HCT116 (cell line): Measurements from ENCODE around the gene ZBTB38. TPM values are rescaled to one million over a fixed set of nuclear protein-coding genes. Genes with fewer than 3 reads are reported as not detected.

Experiments
- ATAC-seq: fragments of 200-7000 bp; cut with Tn5 transposase; 2 replicates; pipeline ENCODE4 v1.9.1; 2020; ENCODE audit warnings: mild to moderate bottlenecking, moderate library complexity
- BruUV-seq: library from RNA; stranded (reverse); fragments of 400-500 nt; replicated peaks from 2 replicates; lab custom pipeline; 2021; lab: Mats Ljungman, UMichigan
- CTCF ChIA-PET: fragments of 300-600 bp; sonication (Branson Sonifier 250); formaldehyde crosslinking; loops from one replicate; lab custom pipeline; 2021; ENCODE audit warnings: antibody characterized with exemption; lab: Charles Lee
- POLR2A ChIA-PET: fragments of 300-600, 350-600 bp; sonication (Branson Sonifier 250); formaldehyde crosslinking; loops from one replicate; lab custom pipeline; 2021; ENCODE audit warnings: antibody characterized with exemption; lab: Charles Lee
- RAD21 ChIA-PET, 2 experiments: fragments of 300-600 bp; sonication (Branson Sonifier 250); formaldehyde crosslinking; loops; one replicate each; lab custom pipeline; 2023; ENCODE audit warnings: low total read pairs in 2 of 2; ENCODE audit not compliant: uncharacterized antibody in 2 of 2, unreplicated experiment in 2 of 2, low non-redundant PET in 1 of 2; lab: Charles Lee
- DNase-seq: peaks from one replicate; pipeline ENCODE4 v3.0.0-alpha.2; 2010; ENCODE audit warnings: low read depth, low spot score
- H2AFZ ChIP-seq: fragments of 200-600 bp; shearing (Covaris generic), sonication (generic); 2 replicates; pipeline ENCODE4 v1.6.1; 2017; ENCODE audit warnings: low read depth, mixed run types, mixed read lengths, antibody characterized with exemption, low read length; ENCODE audit not compliant: poor library complexity, severe bottlenecking
- H3K27ac ChIP-seq: 2 replicates; pipeline ENCODE4 v1.5.1; 2012; ENCODE audit warnings: low read depth, low read length
- H3K27me3 ChIP-seq: fragments of 200-600 bp; sonication (generic); 2 replicates; pipeline ENCODE4 v1.6.1; 2016; ENCODE audit warnings: mixed run types, low read length, mixed read lengths; ENCODE audit not compliant: insufficient read depth
- H3K36me3 ChIP-seq, 2 experiments: fragments of 200-500 bp in 1 of 2; fragments of 200-600 bp in 1 of 2; sonication (Bioruptor generic) in 1 of 2; sonication (generic) in 1 of 2; 2 replicates each; pipeline versions ENCODE4 v1.5.1 to v1.6.1; 2014 to 2016; ENCODE audit warnings: low read length in 2 of 2, inconsistent platforms in 1 of 2, mixed read lengths in 1 of 2, mixed run types in 1 of 2; ENCODE audit not compliant: insufficient read depth in 2 of 2, control insufficient read depth in 1 of 2
- H3K4me1 ChIP-seq, 2 experiments: fragments of 200-600 bp in 1 of 2; sonication (generic) in 1 of 2; 2 replicates each; pipeline versions ENCODE4 v1.5.1 to v1.6.1; 2012 to 2017; ENCODE audit warnings: low read length in 2 of 2, inconsistent platforms in 1 of 2, mild to moderate bottlenecking in 1 of 2, mixed read lengths in 1 of 2, mixed run types in 1 of 2, moderate library complexity in 1 of 2; ENCODE audit not compliant: insufficient read depth in 2 of 2, control insufficient read depth in 1 of 2
- H3K4me2 ChIP-seq: fragments of 200-600 bp; sonication (generic); 2 replicates; pipeline ENCODE4 v1.6.1; 2017; ENCODE audit warnings: mixed run types, low read length, mixed read lengths
- H3K4me3 ChIP-seq, 2 experiments: fragments of 200-600 bp in 1 of 2; sonication (generic) in 1 of 2; replicated peaks in 1 of 2; 2 replicates each; pipeline ENCODE4 v1.5.1; 2011 to 2016; ENCODE audit warnings: low read length in 2 of 2, control low read depth in 1 of 2, low read depth in 1 of 2, mild to moderate bottlenecking in 1 of 2, mixed read lengths in 1 of 2, mixed run types in 1 of 2
- H3K79me2 ChIP-seq: fragments of 200-600 bp; sonication (generic); 2 replicates; pipeline ENCODE4 v1.6.1; 2017; ENCODE audit warnings: mild to moderate bottlenecking, mixed run types, low read length, moderate library complexity, mixed read lengths; ENCODE audit not compliant: insufficient read depth
- H3K9ac ChIP-seq: fragments of 200-600 bp; sonication (generic); 2 replicates; pipeline ENCODE4 v1.6.1; 2016; ENCODE audit warnings: low read length, mixed read lengths
- H3K9me2 ChIP-seq: fragments of 200-600 bp; sonication (generic), shearing (Covaris generic); 2 replicates; pipeline ENCODE4 v1.6.1; 2017; ENCODE audit warnings: mixed run types, mild to moderate bottlenecking, moderate library complexity; ENCODE audit not compliant: insufficient read depth
- H3K9me3 ChIP-seq, 2 experiments: fragments of 200-500 bp in 1 of 2; fragments of 200-600 bp in 1 of 2; sonication (Bioruptor generic) in 1 of 2; sonication (generic) in 1 of 2; 2 replicates each; pipeline ENCODE4 v1.6.1; 2014 to 2017; ENCODE audit warnings: low read length in 2 of 2, mixed read lengths in 2 of 2, inconsistent platforms in 1 of 2, low read depth in 1 of 2, mild to moderate bottlenecking in 1 of 2, mixed run types in 1 of 2, moderate library complexity in 1 of 2; ENCODE audit not compliant: control insufficient read depth in 1 of 2, insufficient read depth in 1 of 2
- H4K20me1 ChIP-seq: fragments of 200-600 bp; sonication (generic), shearing (Covaris generic); 2 replicates; pipeline ENCODE4 v1.6.1; 2017; ENCODE audit warnings: mixed run types, mild to moderate bottlenecking, moderate library complexity; ENCODE audit not compliant: insufficient read depth
- CBX3 ChIP-seq: IDR thresholded peaks from 2 replicates; pipeline ENCODE4 v1.6.1; 2012; ENCODE audit warnings: low read depth
- CEBPB ChIP-seq: IDR thresholded peaks from 2 replicates; pipeline ENCODE4 v1.6.1; 2012; ENCODE audit warnings: low read depth
- EGR1 ChIP-seq: IDR thresholded peaks from 2 replicates; pipeline ENCODE4 v1.6.1; 2012; ENCODE audit warnings: low read depth
- ELF1 ChIP-seq: IDR thresholded peaks from 2 replicates; pipeline ENCODE4 v1.6.1; 2012; ENCODE audit warnings: low read depth, borderline replicate concordance
- EZH2phosphoT487 ChIP-seq: fragments of 200-600 bp; IDR thresholded peaks from 2 replicates; pipeline ENCODE4 v1.6.1; 2018; ENCODE audit warnings: antibody characterized with exemption, borderline replicate concordance
- FOSL1 ChIP-seq: IDR thresholded peaks from 2 replicates; pipeline ENCODE4 v1.6.1; 2012; ENCODE audit warnings: low read depth
- JUND ChIP-seq: IDR thresholded peaks from 2 replicates; pipeline ENCODE4 v1.6.1; 2012
- POLR2A ChIP-seq: IDR thresholded peaks from 2 replicates; pipeline ENCODE4 v1.7.0; 2011; ENCODE audit warnings: borderline replicate concordance; ENCODE audit not compliant: insufficient read depth, insufficient read length; ENCODE audit errors: extremely low read depth
- RAD21 ChIP-seq: IDR thresholded peaks from 2 replicates; pipeline ENCODE4 v1.6.1; 2012; ENCODE audit warnings: low read depth, mild to moderate bottlenecking
- SIN3A ChIP-seq: IDR thresholded peaks from 2 replicates; pipeline ENCODE4 v1.6.1; 2012; ENCODE audit warnings: low read depth
- SP1 ChIP-seq: IDR thresholded peaks from 2 replicates; pipeline ENCODE4 v1.6.1; 2012; ENCODE audit warnings: low read depth
- SRF ChIP-seq: IDR thresholded peaks from 2 replicates; pipeline ENCODE4 v1.6.1; 2012; ENCODE audit warnings: low read depth
- TCF7L2 ChIP-seq: IDR thresholded peaks from 2 replicates; pipeline ENCODE4 v1.7.0; 2011; ENCODE audit warnings: borderline replicate concordance, inconsistent platforms; ENCODE audit not compliant: insufficient read depth, insufficient read length; ENCODE audit errors: extremely low read depth
- YY1 ChIP-seq: IDR thresholded peaks from 2 replicates; pipeline ENCODE4 v1.6.1; 2011; ENCODE audit warnings: low read length, low read depth, moderate library complexity, mild to moderate bottlenecking; ENCODE audit not compliant: insufficient replicate concordance; ENCODE audit errors: extremely low read depth
- ZFX ChIP-seq: fragments of 450-650 bp; IDR thresholded peaks from 2 replicates; pipeline ENCODE4 v1.6.1; 2017
- intact Hi-C: fragments of 100-400 bp; cut with micrococcal nuclease; formaldehyde crosslinking; loops from 2 replicates; pipeline ENCODE4 v1.10.0; 2022
- total RNA-seq: library from RNA; stranded (reverse); gene quantifications from one replicate; pipeline ENCODE4 v1.2.1, GENCODE V29; 2021; ENCODE audit not compliant: unreplicated experiment
- TF ChIP-seq, protein P1 (sequence below): IDR thresholded peaks from 2 replicates; pipeline ENCODE4 v1.6.1; 2012; ENCODE audit warnings: low read depth

The ZBTB38 gene
- total RNA-seq, 1 experiment from 2014 or later, result 33.5 TPM

DNA sequence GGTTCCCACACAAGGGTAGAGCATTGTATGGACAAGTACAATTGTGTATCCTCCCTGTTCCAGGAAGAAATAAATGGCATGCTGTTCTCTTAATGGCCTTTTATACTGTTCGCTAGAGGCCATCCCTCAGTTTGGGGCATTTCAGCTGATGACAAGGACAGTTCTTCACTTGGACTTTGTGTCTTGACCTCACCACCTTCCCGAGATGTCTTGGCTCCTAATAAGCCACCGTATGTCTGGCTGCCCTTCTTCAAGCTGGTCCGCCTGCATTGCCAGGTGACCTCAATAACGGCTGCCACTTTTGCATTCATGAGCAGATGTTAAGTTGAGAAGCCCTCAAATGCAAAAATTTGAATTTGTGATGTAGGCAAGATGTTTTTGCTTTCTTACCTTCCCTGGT is 24.1 kb downstream of the ZBTB38 start:
- Histone ChIP-seq H3K9me2 (no peaks in the 10 kb centered on the region), H3K36me3 (peaks cover 0 to 8% of the 10 kb centered on the region in 2 experiments; a peak in 1 of 4 replicates), H3K27me3 (no peaks in the 10 kb centered on the region), H3K9ac (no peak overlapping the region), H3K27ac (no peak overlapping the region), H2AFZ (no peak overlapping the region), H3K4me3 (no peak overlapping the region), H3K4me2 (no peak overlapping the region), H3K9me3 (no peaks in the 10 kb centered on the region; a peak in 1 of 4 replicates), H3K79me2 (no peaks in the 10 kb centered on the region), H4K20me1 (no peaks in the 10 kb centered on the region), H3K4me1 (no peaks in the 10 kb centered on the region)
- BruUV-seq, result no TSS peak
- ATAC-seq (no peak), DNase-seq (no peak)
- intact Hi-C loops, result no loop called here
- ChIA-PET RAD21 (no interaction called here), CTCF (no interaction called here), POLR2A (no interaction called here)
- TF ChIP-seq RAD21 (no peak), POLR2A (no peak), SIN3A (no peak), SP1 (no peak), SRF (no peak), TCF7L2 (no peak), CBX3 (no peak), CEBPB (no peak), ZFX (no peak), EGR1 (no peak), FOSL1 (no peak), YY1 (no peak), ELF1 (no peak), EZH2phosphoT487 (no peak), JUND (no peak)
- TF ChIP-seq, protein P1, sequence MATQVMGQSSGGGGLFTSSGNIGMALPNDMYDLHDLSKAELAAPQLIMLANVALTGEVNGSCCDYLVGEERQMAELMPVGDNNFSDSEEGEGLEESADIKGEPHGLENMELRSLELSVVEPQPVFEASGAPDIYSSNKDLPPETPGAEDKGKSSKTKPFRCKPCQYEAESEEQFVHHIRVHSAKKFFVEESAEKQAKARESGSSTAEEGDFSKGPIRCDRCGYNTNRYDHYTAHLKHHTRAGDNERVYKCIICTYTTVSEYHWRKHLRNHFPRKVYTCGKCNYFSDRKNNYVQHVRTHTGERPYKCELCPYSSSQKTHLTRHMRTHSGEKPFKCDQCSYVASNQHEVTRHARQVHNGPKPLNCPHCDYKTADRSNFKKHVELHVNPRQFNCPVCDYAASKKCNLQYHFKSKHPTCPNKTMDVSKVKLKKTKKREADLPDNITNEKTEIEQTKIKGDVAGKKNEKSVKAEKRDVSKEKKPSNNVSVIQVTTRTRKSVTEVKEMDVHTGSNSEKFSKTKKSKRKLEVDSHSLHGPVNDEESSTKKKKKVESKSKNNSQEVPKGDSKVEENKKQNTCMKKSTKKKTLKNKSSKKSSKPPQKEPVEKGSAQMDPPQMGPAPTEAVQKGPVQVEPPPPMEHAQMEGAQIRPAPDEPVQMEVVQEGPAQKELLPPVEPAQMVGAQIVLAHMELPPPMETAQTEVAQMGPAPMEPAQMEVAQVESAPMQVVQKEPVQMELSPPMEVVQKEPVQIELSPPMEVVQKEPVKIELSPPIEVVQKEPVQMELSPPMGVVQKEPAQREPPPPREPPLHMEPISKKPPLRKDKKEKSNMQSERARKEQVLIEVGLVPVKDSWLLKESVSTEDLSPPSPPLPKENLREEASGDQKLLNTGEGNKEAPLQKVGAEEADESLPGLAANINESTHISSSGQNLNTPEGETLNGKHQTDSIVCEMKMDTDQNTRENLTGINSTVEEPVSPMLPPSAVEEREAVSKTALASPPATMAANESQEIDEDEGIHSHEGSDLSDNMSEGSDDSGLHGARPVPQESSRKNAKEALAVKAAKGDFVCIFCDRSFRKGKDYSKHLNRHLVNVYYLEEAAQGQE, result no peak
